Progenitor cell of endocrine pancreas (in vitro differentiated cells): ENCODE measurements around the gene PAPPA2. TPM values are rescaled to one million over a fixed set of nuclear protein-coding genes. Genes with fewer than 3 reads are reported as not detected.

Experiments
- DNase-seq: peaks from one replicate; pipeline ENCODE4 v3.0.0; 2021; ENCODE audit warnings: low spot score; ENCODE audit not compliant: unreplicated experiment
- H3K27ac Mint-ChIP-seq: 2 replicates; pipeline ENCODE4 v1.8.0; 2021; ENCODE audit warnings: mild to moderate bottlenecking, moderate library complexity, mixed read lengths
- H3K27me3 Mint-ChIP-seq: 2 replicates; pipeline ENCODE4 v1.8.0; 2021; ENCODE audit warnings: mixed read lengths
- H3K36me3 Mint-ChIP-seq: 2 replicates; pipeline ENCODE4 v1.8.0; 2022; ENCODE audit warnings: mixed read lengths; ENCODE audit not compliant: insufficient read depth
- H3K4me1 Mint-ChIP-seq: 2 replicates; pipeline ENCODE4 v1.8.0; 2021; ENCODE audit warnings: low read depth, mixed read lengths
- H3K4me3 Mint-ChIP-seq: 2 replicates; pipeline ENCODE4 v1.8.0; 2021; ENCODE audit warnings: low read depth, mild to moderate bottlenecking, moderate library complexity, mixed read lengths
- H3K9me3 Mint-ChIP-seq: 2 replicates; pipeline ENCODE4 v1.8.0; 2021; ENCODE audit warnings: low read depth, mixed read lengths
- CTCF ChIP-seq: fragments of 200-600 bp; sonication (generic); IDR thresholded peaks from one replicate; pipeline ENCODE4 v1.5.0; 2021; ENCODE audit warnings: antibody characterized with exemption, mild to moderate bottlenecking; ENCODE audit not compliant: unreplicated experiment
- total RNA-seq: library from RNA; stranded (reverse); gene quantifications from 2 replicates; pipeline ENCODE4 v1.2.1, GENCODE V29; 2021

Gene PAPPA2
- total RNA-seq, 1 donor from 2014 or later = 4.1 TPM

DNA sequence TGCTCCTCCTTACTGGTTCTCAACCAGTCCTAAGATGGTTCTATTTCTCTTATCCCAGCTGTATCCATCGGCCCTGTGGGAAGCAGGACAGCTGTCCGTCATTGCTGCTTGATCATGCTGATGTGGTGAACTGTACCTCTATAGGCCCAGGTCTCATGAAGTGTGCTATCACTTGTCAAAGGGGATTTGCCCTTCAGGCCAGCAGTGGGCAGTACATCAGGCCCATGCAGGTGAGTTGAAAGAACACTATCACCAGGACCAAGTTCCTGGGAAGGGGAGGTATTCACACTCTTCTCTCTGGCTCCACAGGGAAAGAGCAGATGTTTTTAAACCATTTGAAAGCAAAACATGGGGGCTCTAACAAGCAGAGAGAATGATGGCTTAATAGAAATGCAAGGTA lies 302.6 kb downstream of the PAPPA2 start:
- DNase-seq = no peak
- H3K4me3 Mint-ChIP-seq = no peak overlapping the region

DNA sequence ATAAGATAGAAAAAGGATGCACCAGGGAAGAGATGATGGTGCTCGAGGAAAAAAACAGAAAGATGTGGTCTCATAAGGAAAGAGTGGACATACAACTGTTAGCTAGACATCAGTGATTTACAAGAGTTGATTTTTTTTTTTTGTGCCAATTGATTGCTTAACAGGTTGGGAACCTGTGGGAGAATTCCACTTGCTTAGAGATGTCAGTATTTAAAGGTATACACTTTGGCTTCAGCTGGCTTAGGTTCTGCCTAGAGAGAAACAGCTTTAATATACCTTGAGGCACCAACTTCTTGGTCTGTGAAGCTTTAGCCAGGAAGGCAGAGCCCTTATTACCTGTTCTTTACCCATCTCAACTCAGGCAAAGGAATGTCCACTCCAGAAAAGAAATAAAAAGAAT lies 303.8 kb downstream of the PAPPA2 start:
- no peaks in the 10 kb centered on the region for H3K9me3 Mint-ChIP-seq
- TF ChIP-seq CTCF = no peak
- no peaks in the 10 kb centered on the region for H3K36me3 Mint-ChIP-seq
- no peak overlapping the region for H3K4me3 Mint-ChIP-seq
- no peaks in the 10 kb centered on the region for H3K27me3 Mint-ChIP-seq
- no peak overlapping the region for H3K27ac Mint-ChIP-seq
- H3K4me1 Mint-ChIP-seq = peaks cover 14% of the 10 kb centered on the region
- DNase-seq = no peak

More for the DNA sequence above, 302.6 kb downstream of the PAPPA2 start:
- Mint-ChIP-seq H3K36me3 (no peaks in the 10 kb centered on the region), H3K27ac (no peak overlapping the region), H3K27me3 (no peaks in the 10 kb centered on the region), H3K9me3 (peaks cover 3% of the 10 kb centered on the region), H3K4me1 (peaks cover 10% of the 10 kb centered on the region)
- peak; percentile 10 for TF ChIP-seq CTCF

DNA sequence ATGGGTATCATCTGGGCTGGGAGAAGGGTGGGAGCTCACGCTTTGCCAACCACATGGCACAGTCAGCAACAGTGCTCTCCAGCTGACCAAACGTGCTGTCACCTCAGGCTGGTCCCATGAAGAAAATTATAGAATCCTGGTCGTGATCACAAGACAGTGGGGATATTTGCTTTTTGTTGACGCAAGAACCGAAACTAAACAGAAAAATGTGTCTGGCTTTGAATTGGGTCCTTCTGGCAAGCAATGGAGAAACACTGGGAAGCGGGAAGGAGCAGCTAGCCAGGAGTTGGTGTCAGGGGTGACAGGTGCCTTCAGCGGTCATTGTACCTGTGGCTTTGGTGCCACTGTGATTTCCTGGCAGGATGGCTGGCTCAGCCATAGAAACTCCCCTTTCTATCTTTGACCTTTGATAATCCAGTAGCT lies 304.8 kb downstream of the PAPPA2 start:
- Mint-ChIP-seq H3K4me1 (peaks cover 20% of the 10 kb centered on the region), H3K27ac (no peak overlapping the region), H3K9me3 (no peaks in the 10 kb centered on the region), H3K27me3 (no peaks in the 10 kb centered on the region), H3K36me3 (no peaks in the 10 kb centered on the region), H3K4me3 (no peak overlapping the region)
- no peak for TF ChIP-seq CTCF
- DNase-seq = no peak

GRCh38 chr1:176768532-176768931 lies 305.6 kb downstream of the PAPPA2 start:
- Mint-ChIP-seq H3K4me1 (peaks cover 28% of the 10 kb centered on the region), H3K27me3 (no peaks in the 10 kb centered on the region), H3K27ac (no peak overlapping the region), H3K4me3 (no peak overlapping the region), H3K36me3 (no peaks in the 10 kb centered on the region), H3K9me3 (no peaks in the 10 kb centered on the region)
- no peak for TF ChIP-seq CTCF
- DNase-seq = no peak

DNA sequence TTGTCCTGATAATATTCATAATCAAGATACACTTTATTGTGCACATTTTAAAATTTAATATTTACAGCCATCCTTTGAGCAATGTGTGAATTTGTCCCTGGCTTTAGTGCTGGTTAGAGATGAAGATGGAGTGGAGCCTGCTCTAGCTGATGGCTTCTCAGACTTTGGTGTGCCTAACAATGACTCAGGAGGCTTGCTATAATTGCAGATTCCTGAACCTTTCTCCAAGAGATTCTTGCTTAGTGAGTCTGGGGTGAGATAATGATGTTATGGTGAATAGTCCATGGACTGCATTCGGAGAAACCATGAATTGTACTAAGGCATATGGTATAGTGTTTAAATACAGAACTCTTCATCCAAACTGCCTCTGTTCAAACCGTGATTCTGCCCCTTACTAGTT lies 307.1 kb downstream of the PAPPA2 start:
- Mint-ChIP-seq H3K4me3 (no peak overlapping the region), H3K36me3 (no peaks in the 10 kb centered on the region), H3K4me1 (peaks cover 42% of the 10 kb centered on the region), H3K27ac (no peak overlapping the region), H3K27me3 (no peaks in the 10 kb centered on the region), H3K9me3 (no peaks in the 10 kb centered on the region)
- DNase-seq = no peak
- TF ChIP-seq CTCF = no peak
